ENCODE measurements around the gene TUFT1.

The TUFT1 gene

DNA sequence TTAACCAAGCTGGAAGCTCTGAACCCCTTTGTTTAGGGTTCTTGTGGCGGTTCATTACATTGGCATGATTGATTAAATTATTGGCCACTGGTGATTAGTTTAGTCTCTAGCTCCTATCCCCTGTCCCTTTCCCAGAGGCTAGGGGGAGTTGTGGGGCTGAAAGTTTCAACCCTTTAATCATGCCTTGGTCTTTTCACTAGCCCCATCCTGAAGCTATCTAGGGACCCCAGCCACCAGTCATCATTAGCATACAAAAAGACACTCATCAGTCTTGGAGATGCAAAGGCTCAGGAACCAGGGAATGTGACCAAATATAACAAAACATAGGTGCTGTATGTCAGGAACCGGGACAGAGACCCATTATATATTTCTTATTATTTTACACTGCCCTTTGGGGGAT lies 37.1 kb downstream of the TUFT1 start:
- TF ChIP-seq TAF1 (IDR thresholded peaks at IDR 0.05; ENCODE audit: borderline replicate concordance, insufficient read depth, low read length): no peak
- no peak for TF ChIP-seq SIN3A (IDR thresholded peaks at IDR 0.05; ENCODE audit: borderline replicate concordance, insufficient read depth, low read length)
- TF ChIP-seq POLR2AphosphoS5 (IDR thresholded peaks at IDR 0.05; ENCODE audit: low read depth, low read length): no peak

- TF ChIP-seq FOXP2 (optimal IDR thresholded peaks at IDR 0.05; ENCODE audit: borderline replicate concordance, extremely low read depth, extremely low read length, insufficient read depth) (no peak), POLR2AphosphoS5 (IDR thresholded peaks at IDR 0.05; ENCODE audit: low read depth, low read length) (no peak), REST (IDR thresholded peaks at IDR 0.05; ENCODE audit: insufficient read depth in 1 of 2, low read depth in 2 of 2, low read length in 2 of 2) (no peak), SIN3A (IDR thresholded peaks at IDR 0.05; ENCODE audit: borderline replicate concordance, insufficient read depth, low read length) (no peak), TAF1 (IDR thresholded peaks at IDR 0.05; ENCODE audit: borderline replicate concordance, insufficient read depth, low read length) (no peak)
These were observed 38.8 kb downstream of the TUFT1 start for GRCh38 chr1:151578941-151579340.

- no peak for TF ChIP-seq SIN3A (IDR thresholded peaks at IDR 0.05; ENCODE audit: borderline replicate concordance, insufficient read depth, low read length)
- no peak for TF ChIP-seq REST (IDR thresholded peaks at IDR 0.05; ENCODE audit: insufficient read depth in 1 of 2, low read depth in 2 of 2, low read length in 2 of 2)
These were observed 39.5 kb downstream of the TUFT1 start for GRCh38 chr1:151579436-151580225.

GRCh38 chr1:151581451-151581850 lies 41.3 kb downstream of the TUFT1 start:
- no peak for TF ChIP-seq FOXP2 (optimal IDR thresholded peaks at IDR 0.05; ENCODE audit: borderline replicate concordance, extremely low read depth, extremely low read length, insufficient read depth)
- no peak for TF ChIP-seq REST (IDR thresholded peaks at IDR 0.05; ENCODE audit: insufficient read depth in 1 of 2, low read depth in 2 of 2, low read length in 2 of 2)
- no peak for TF ChIP-seq POLR2AphosphoS5 (IDR thresholded peaks at IDR 0.05; ENCODE audit: low read depth, low read length)
- no peak for TF ChIP-seq TAF1 (IDR thresholded peaks at IDR 0.05; ENCODE audit: borderline replicate concordance, insufficient read depth, low read length)
- TF ChIP-seq SIN3A (IDR thresholded peaks at IDR 0.05; ENCODE audit: borderline replicate concordance, insufficient read depth, low read length): no peak

DNA sequence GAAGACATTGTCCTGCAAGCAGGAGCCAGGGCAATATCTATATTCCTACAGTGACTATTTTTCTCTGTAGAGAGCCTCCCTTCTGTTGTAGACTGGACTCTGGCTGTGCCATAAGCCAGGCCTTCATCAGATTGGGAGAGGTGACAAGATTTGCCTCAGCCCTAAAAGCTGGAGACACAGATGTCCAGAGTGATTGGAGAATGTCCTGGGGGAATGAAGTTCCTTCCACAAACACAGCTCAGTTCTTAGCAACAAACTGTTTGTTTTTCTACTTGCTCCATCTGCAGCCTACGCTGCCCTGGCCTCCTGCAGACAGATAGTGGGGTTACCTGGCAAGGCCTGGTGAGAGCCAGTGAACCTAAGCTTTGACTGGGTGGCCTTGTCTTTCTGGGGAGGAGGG lies 41.8 kb downstream of the TUFT1 start:
- TF ChIP-seq POLR2AphosphoS5 (IDR thresholded peaks at IDR 0.05; ENCODE audit: low read depth, low read length): no peak
- no peak for TF ChIP-seq SIN3A (IDR thresholded peaks at IDR 0.05; ENCODE audit: borderline replicate concordance, insufficient read depth, low read length)
- TF ChIP-seq REST (IDR thresholded peaks at IDR 0.05; ENCODE audit: insufficient read depth in 1 of 2, low read depth in 2 of 2, low read length in 2 of 2): no peak
- no peak for TF ChIP-seq FOXP2 (optimal IDR thresholded peaks at IDR 0.05; ENCODE audit: borderline replicate concordance, extremely low read depth, extremely low read length, insufficient read depth)
- TF ChIP-seq TAF1 (IDR thresholded peaks at IDR 0.05; ENCODE audit: borderline replicate concordance, insufficient read depth, low read length): no peak
